ENCODE results near the gene HBB. TPM values are rescaled to one million over a fixed set of nuclear protein-coding genes. Genes with fewer than 3 reads are reported as not detected.
"Not testable (repeated sequence)": the region's sequence is repeated elsewhere in the genome, so short reads cannot be mapped to it uniquely, and the experiment has no call there.

The HBB gene
- total and polyA plus RNA-seq, 8 donors: 2.2 to 89.0 (median 4.4) TPM

DNA sequence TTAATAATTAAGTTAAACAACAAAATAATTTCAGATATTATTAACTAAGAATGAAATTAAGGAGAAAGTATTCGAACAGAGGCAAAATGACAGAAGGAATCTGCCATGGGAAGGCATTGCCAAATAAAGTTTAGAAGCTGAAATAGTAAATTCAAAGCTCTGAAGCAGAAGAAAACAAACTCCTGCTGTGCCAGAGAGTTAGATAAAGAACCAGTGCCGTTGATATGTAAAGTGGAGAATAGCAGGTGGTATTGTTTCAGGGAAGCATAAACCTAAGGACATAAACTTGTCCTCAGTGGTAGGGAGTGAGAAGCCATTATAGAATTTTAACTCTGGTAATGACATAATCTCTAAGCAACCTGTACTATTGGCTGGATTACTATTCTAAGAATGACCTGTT, 30.4 kb upstream of the HBB start:
- WGBS, 2 donors: 4 to 7% methylated on average over 2 of the region's 2 CpGs
- intact Hi-C loops (cut with DNase I): no loop called here
- no peak overlapping the region for H3K27ac ChIP-seq
- FAIRE-seq: no peak
- no peak for ATAC-seq
- no peaks in the 10 kb centered on the region for H3K36me3 ChIP-seq
- DNase-seq: no peak
- no peak overlapping the region for H3K4me3 ChIP-seq
- no peaks in the 10 kb centered on the region for H3K27me3 ChIP-seq
- no peaks in the 10 kb centered on the region for H3K9me3 ChIP-seq
- no peak for TF ChIP-seq CTCF (IDR thresholded peaks at IDR 0.05)
- no peaks in the 10 kb centered on the region for H3K4me1 ChIP-seq

- intact Hi-C loops (cut with DNase I); H3K27me3 ChIP-seq; H3K4me1 ChIP-seq; H3K36me3 ChIP-seq; FAIRE-seq; H3K4me3 ChIP-seq; H3K9me3 ChIP-seq; H3K27ac ChIP-seq; DNase-seq; ATAC-seq: not testable (repeated sequence)
- 56 to 68% methylated on average over 4 of the region's 9 CpGs for WGBS, 2 donors
These were observed 28.0 kb upstream of the HBB start, which contains the start of gene HBG2 for GRCh38 chr11:5254646-5255413. TSS of gene HBG2 (minus strand) at chr11:5254781. CDS start at chr11:5254728, 53 bp downstream.

GRCh38 chr11:5254023-5254422, 27.2 kb upstream of the HBB start:
- ATAC-seq; FAIRE-seq; intact Hi-C loops (cut with DNase I): not testable (repeated sequence)

DNA sequence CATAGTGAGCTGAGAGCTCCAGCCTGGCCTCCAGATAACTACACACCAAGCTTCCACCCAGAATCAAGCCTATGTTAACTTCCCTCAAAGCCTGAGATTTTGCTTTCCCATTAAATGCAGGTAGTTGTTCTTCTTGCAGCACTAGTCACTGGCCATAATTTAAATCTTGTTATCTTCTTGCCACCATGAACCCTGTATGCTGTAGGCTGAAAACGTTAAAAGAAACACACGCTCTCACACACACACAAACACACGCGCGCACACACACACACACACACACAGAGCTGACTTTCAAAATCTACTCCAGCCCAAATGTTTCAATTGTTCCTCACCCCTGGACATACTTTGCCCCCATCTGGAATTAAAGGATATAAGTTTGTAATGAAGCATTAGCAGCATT, 26.6 kb upstream of the HBB start:
- intact Hi-C loops (cut with DNase I); FAIRE-seq; H3K27ac ChIP-seq; H3K4me3 ChIP-seq; H3K36me3 ChIP-seq; DNase-seq; ATAC-seq; H3K27me3 ChIP-seq; H3K9me3 ChIP-seq; H3K4me1 ChIP-seq: not testable (repeated sequence)
- WGBS, 2 donors: 60 to 79% methylated on average over 5 of the region's 5 CpGs

More at GRCh38 chr11:5254023-5254422, 27.2 kb upstream of the HBB start:
- H3K4me3 ChIP-seq, H3K27me3 ChIP-seq, H3K9me3 ChIP-seq, H3K36me3 ChIP-seq, H3K27ac ChIP-seq, H3K4me1 ChIP-seq, DNase-seq: not testable (repeated sequence)
- 39 to 62% methylated on average over 2 of the region's 2 CpGs for WGBS, 2 donors

DNA sequence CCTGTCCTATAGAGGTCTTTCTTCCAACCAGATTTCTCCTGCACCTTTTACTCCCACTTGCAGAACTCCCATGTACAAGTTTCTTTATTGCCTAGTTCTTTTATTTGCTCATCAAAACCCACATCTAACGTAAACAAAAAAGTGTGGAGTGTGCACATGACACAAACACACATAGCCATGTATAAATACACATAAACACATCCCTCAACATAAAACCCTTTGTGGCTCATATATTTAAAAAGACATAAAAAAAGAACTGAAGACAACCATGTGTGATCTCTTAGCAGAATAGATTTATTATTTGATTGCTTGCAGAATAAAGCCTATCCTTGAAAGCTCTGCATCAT, 26.0 kb upstream of the HBB start:
- intact Hi-C loops (cut with DNase I): no loop called here
- Histone ChIP-seq H3K27me3 (no peaks in the 10 kb centered on the region), H3K27ac (no peak overlapping the region), H3K4me1 (no peaks in the 10 kb centered on the region), H3K36me3 (no peaks in the 10 kb centered on the region), H3K4me3 (no peak overlapping the region), H3K9me3 (no peaks in the 10 kb centered on the region)
- DNase-seq (no peak), FAIRE-seq (no peak), ATAC-seq (no peak)
- no peak for TF ChIP-seq CTCF (IDR thresholded peaks at IDR 0.05)
- WGBS, 2 donors: 36 to 37% methylated on average over 1 of the region's 1 CpG

DNA sequence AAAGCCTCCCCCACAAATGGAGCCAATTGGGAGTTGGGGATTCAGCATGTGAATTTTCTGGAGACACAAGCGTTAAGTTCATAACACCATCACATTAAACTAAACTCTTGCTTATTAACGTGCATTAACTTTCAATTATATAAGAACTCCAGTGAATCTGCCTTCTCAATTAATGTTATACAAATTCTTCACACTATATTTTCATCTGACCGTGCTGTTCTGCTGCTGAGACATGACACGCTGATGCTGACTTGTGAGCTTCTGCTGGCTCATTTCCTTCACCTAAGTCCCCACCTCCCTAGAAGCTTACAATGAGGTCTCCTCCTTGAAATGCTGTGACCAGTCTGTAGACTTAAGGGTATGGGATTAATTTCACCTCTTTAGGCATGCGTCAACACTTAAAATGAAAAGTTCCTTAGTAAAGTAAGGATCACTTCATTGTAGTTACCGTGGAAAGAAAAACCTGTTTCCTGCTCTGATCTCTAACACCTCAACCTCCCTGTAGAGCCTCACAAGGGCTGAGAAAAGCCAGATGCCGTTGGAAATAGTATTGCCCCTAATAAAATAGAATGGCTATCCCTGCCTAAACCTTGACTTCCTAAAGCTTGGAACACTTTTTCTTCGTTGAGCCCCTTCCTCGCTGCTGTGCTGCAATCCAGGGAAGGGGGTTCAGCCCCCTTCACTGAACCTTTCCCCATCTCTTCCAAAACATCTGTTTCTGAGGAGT, 25.5 kb upstream of the HBB start:
- FAIRE-seq: no peak
- intact Hi-C loops (cut with DNase I): no loop called here
- WGBS, 2 donors: 62 to 66% methylated on average over 9 of the region's 9 CpGs
- no peak for ATAC-seq
- no peak for TF ChIP-seq CTCF (IDR thresholded peaks at IDR 0.05)
- Histone ChIP-seq H3K27me3 (no peaks in the 10 kb centered on the region), H3K9me3 (no peaks in the 10 kb centered on the region), H3K27ac (no peak overlapping the region), H3K4me1 (no peaks in the 10 kb centered on the region), H3K4me3 (no peak overlapping the region), H3K36me3 (no peaks in the 10 kb centered on the region)
- DNase-seq: no peak
